H1 (cell line): Measurements from ENCODE around the gene PALD1. TPM values are rescaled to one million over a fixed set of nuclear protein-coding genes. Genes with fewer than 3 reads are reported as not detected.

Source experiments
- CTCF ChIA-PET: fragments of 300-600 bp; sonication (Branson Sonifier 250); formaldehyde crosslinking; loops from one replicate; lab custom pipeline; 2021; ENCODE audit not compliant: partially characterized antibody; lab: Charles Lee
- POLR2A ChIA-PET: fragments of 300-600 bp; sonication (Branson Sonifier 250); formaldehyde crosslinking; loops from one replicate; lab custom pipeline; 2021; ENCODE audit warnings: inconsistent platforms; ENCODE audit not compliant: partially characterized antibody; lab: Charles Lee
- DNase-seq, 2 experiments: peaks; one replicate each; pipeline versions ENCODE4 v3.0.0 to v3.0.0-alpha.2; 2010 to 2022; ENCODE audit warnings: low spot score in 2 of 2, low read depth in 1 of 2, mixed read lengths in 1 of 2
- FAIRE-seq: peaks from 2 replicates; lab custom pipeline; 2011; peaks lifted over from hg19 to GRCh38; lab: Jason Lieb, UNC
- H2AFZ ChIP-seq: 2 replicates; pipeline ENCODE4 v1.8.1; 2012; ENCODE audit warnings: low read length, inconsistent platforms
- H2AK5ac ChIP-seq: 2 replicates; pipeline ENCODE4 v1.6.1; 2013; ENCODE audit warnings: low read depth, low read length
- H2BK120ac ChIP-seq: replicated peaks from 2 replicates; pipeline ENCODE3; 2013; ENCODE audit warnings: low read depth, low read length, inconsistent platforms
- H2BK12ac ChIP-seq: 2 replicates; pipeline ENCODE4 v1.6.1; 2013; ENCODE audit warnings: low read depth, low read length
- H2BK15ac ChIP-seq: 2 replicates; pipeline ENCODE4 v1.6.1; 2013; ENCODE audit warnings: low read length
- H2BK20ac ChIP-seq: 2 replicates; pipeline ENCODE4 v1.6.1; 2013; ENCODE audit warnings: low read length
- H2BK5ac ChIP-seq: 2 replicates; pipeline ENCODE4 v1.6.1; 2013; ENCODE audit warnings: low read depth, low read length
- H3K14ac ChIP-seq: 2 replicates; pipeline ENCODE4 v1.6.1; 2013; ENCODE audit warnings: inconsistent platforms; ENCODE audit not compliant: insufficient read length
- H3K18ac ChIP-seq: 2 replicates; pipeline ENCODE4 v1.6.1; 2013; ENCODE audit warnings: low read length; ENCODE audit errors: extremely low read depth
- H3K23ac ChIP-seq: 2 replicates; pipeline ENCODE4 v1.6.1; 2013; ENCODE audit warnings: inconsistent platforms; ENCODE audit not compliant: insufficient read length
- H3K23me2 ChIP-seq: 2 replicates; pipeline ENCODE4 v1.6.1; 2013; ENCODE audit warnings: low read depth, low read length
- H3K27ac ChIP-seq: 2 replicates; pipeline ENCODE4 v1.6.1; 2011; ENCODE audit warnings: low read depth, low read length, inconsistent platforms
- H3K27me3 ChIP-seq, 4 experiments: replicated peaks in 1 of 4; 1 replicate in 1 of 4; 2 replicates in 3 of 4; pipeline versions ENCODE4 v1.6.1 to v1.8.1; 2011 to 2013; ENCODE audit warnings: low read length in 3 of 4, mild to moderate bottlenecking in 3 of 4, inconsistent platforms in 2 of 4, mixed read lengths in 2 of 4, moderate library complexity in 1 of 4; ENCODE audit not compliant: control insufficient read depth in 3 of 4, insufficient read depth in 3 of 4; ENCODE audit errors: extremely low read depth in 1 of 4
- H3K36me3 ChIP-seq, 4 experiments: 2 replicates each; pipeline versions ENCODE4 v1.6.1 to v1.8.1; 2011 to 2013; ENCODE audit warnings: mild to moderate bottlenecking in 4 of 4, low read length in 3 of 4, moderate library complexity in 2 of 4, control low read depth in 1 of 4, inconsistent platforms in 1 of 4; ENCODE audit not compliant: insufficient read depth in 4 of 4, control insufficient read depth in 2 of 4
- H3K4ac ChIP-seq: replicated peaks from 2 replicates; pipeline ENCODE3; 2013; ENCODE audit warnings: low read length, low read depth, mixed read lengths, inconsistent platforms; ENCODE audit not compliant: insufficient read length
- H3K4me1 ChIP-seq, 4 experiments: replicated peaks in 1 of 4; 1 replicate in 1 of 4; 2 replicates in 3 of 4; pipeline versions ENCODE4 v1.6.1 to v1.8.1; 2011 to 2013; ENCODE audit warnings: low read length in 3 of 4, inconsistent platforms in 2 of 4, mixed read lengths in 1 of 4; ENCODE audit not compliant: insufficient read depth in 4 of 4, control insufficient read depth in 3 of 4
- H3K4me2 ChIP-seq, 2 experiments: 2 replicates each; pipeline versions ENCODE4 v1.6.1 to v1.8.1; 2011 to 2013; ENCODE audit warnings: low read depth in 2 of 2, low read length in 2 of 2, control low read depth in 1 of 2, inconsistent platforms in 1 of 2, mild to moderate bottlenecking in 1 of 2; ENCODE audit not compliant: insufficient read depth in 1 of 2
- H3K4me3 ChIP-seq, 4 experiments: fragments of 200-600, 300-600 bp in 1 of 4; sonication (generic), shearing (Covaris generic), sonication (Bioruptor Twin) in 1 of 4; 2 replicates each; pipeline versions ENCODE4 v1.5.1 to v1.8.1; 2011 to 2016; ENCODE audit warnings: low read length in 4 of 4, low read depth in 3 of 4, control low read depth in 2 of 4, inconsistent platforms in 2 of 4, mild to moderate bottlenecking in 2 of 4, mixed read lengths in 1 of 4, moderate library complexity in 1 of 4; ENCODE audit not compliant: insufficient read depth in 2 of 4; ENCODE audit errors: extremely low read depth in 1 of 4
- H3K56ac ChIP-seq: replicated peaks from 2 replicates; pipeline ENCODE3; 2013; ENCODE audit warnings: low read depth, mild to moderate bottlenecking, mixed read lengths, low read length, inconsistent platforms; ENCODE audit not compliant: insufficient read length
- H3K79me1 ChIP-seq: 2 replicates; pipeline ENCODE4 v1.6.1; 2013; ENCODE audit warnings: low read depth, low read length, control low read depth
- H3K79me2 ChIP-seq, 2 experiments: 2 replicates each; pipeline versions ENCODE4 v1.6.1 to v1.8.1; 2012 to 2013; ENCODE audit warnings: low read length in 2 of 2, mild to moderate bottlenecking in 2 of 2, inconsistent platforms in 1 of 2; ENCODE audit not compliant: insufficient read depth in 2 of 2, control insufficient read depth in 1 of 2
- H3K9ac ChIP-seq, 4 experiments: replicated peaks in 1 of 4; 1 replicate in 1 of 4; 2 replicates in 3 of 4; pipeline versions ENCODE4 v1.6.1 to v1.8.1; 2011 to 2013; ENCODE audit warnings: low read depth in 3 of 4, low read length in 3 of 4, control low read depth in 2 of 4, mild to moderate bottlenecking in 2 of 4, moderate library complexity in 2 of 4, inconsistent platforms in 1 of 4; ENCODE audit errors: extremely low read depth in 1 of 4
- H3K9me3 ChIP-seq, 2 experiments: 2 replicates each; pipeline versions ENCODE4 v1.6.1 to v1.8.1; 2012 to 2013; ENCODE audit warnings: mild to moderate bottlenecking in 2 of 2, moderate library complexity in 2 of 2, control low read depth in 1 of 2, inconsistent platforms in 1 of 2, low read depth in 1 of 2, low read length in 1 of 2, mixed read lengths in 1 of 2; ENCODE audit not compliant: insufficient read depth in 2 of 2
- H4K20me1 ChIP-seq, 2 experiments: replicated peaks in 1 of 2; 2 replicates each; pipeline versions ENCODE3 to v1.8.1; 2011 to 2013; ENCODE audit warnings: inconsistent platforms in 2 of 2, low read length in 2 of 2, mild to moderate bottlenecking in 1 of 2; ENCODE audit not compliant: insufficient read depth in 2 of 2, control insufficient read depth in 1 of 2
- H4K5ac ChIP-seq: 2 replicates; pipeline ENCODE4 v1.6.1; 2013; ENCODE audit warnings: low read length, low read depth, mixed read lengths, inconsistent platforms; ENCODE audit not compliant: insufficient read length
- H4K8ac ChIP-seq: 2 replicates; pipeline ENCODE4 v1.8.0; 2013; ENCODE audit warnings: mild to moderate bottlenecking, moderate library complexity, low read length, inconsistent platforms; ENCODE audit not compliant: insufficient read depth; ENCODE audit errors: extremely low read depth
- H4K91ac ChIP-seq: replicated peaks from 2 replicates; pipeline ENCODE3; 2013; ENCODE audit warnings: low read length, mixed read lengths, inconsistent platforms; ENCODE audit not compliant: insufficient read length
- EGR1 ChIP-seq: IDR thresholded peaks from 2 replicates; pipeline ENCODE4 v1.6.1; 2011; ENCODE audit warnings: low read depth, low read length, borderline replicate concordance
- HDAC2 ChIP-seq, 2 experiments: fragments of 300-600 bp in 1 of 2; sonication (generic) in 1 of 2; IDR thresholded peaks; 2 replicates each; pipeline ENCODE4 v1.6.1; 2011 to 2012; ENCODE audit warnings: low read depth in 2 of 2, low read length in 2 of 2, mild to moderate bottlenecking in 2 of 2, moderate library complexity in 2 of 2, borderline replicate concordance in 1 of 2, inconsistent platforms in 1 of 2
- RBBP5 ChIP-seq: IDR thresholded peaks from 2 replicates; pipeline ENCODE4 v1.7.1; 2012; ENCODE audit warnings: low read depth, mild to moderate bottlenecking, inconsistent platforms, low read length, moderate library complexity, borderline replicate concordance
- SUZ12 ChIP-seq: fragments of 200-600 bp; sonication (generic); IDR thresholded peaks from 2 replicates; pipeline ENCODE4 v1.6.1; 2012; ENCODE audit warnings: mild to moderate bottlenecking, inconsistent platforms, low read length, moderate library complexity, mixed read lengths
- whole genome bisulfite sequencing, 2 experiments: shearing (Covaris generic) in 1 of 2; methylation state at CpG; one replicate each; pipeline versions ENCODE4 v1.1.6 to v1.1.7; 2013 to 2015; ENCODE audit warnings: low lambda C conversion rate in 2 of 2, mixed read lengths in 2 of 2, inconsistent platforms in 1 of 2, low coverage in 1 of 2, missing lambda C conversion rate in 1 of 2; ENCODE audit not compliant: insufficient replicate concordance in 2 of 2, insufficient coverage in 1 of 2, insufficient read length in 1 of 2; ENCODE audit errors: extremely low coverage in 1 of 2, missing lambda C conversion rate in 1 of 2; 5-methylcytosine and 5-hydroxymethylcytosine counted together
- polyA plus RNA-seq, 7 experiments: library from polyadenylated mRNA; depleted of rRNA in 3 of 7; stranded (reverse) in 5 of 7; unstranded in 2 of 7; fragments of >200 nt in 5 of 7; fragments of 200-250 nt in 2 of 7; gene quantifications; 1 replicate in 5 of 7; 2 replicates in 1 of 7; 4 replicates in 1 of 7; pipeline versions ENCODE4 v1.2.1 to v1.2.3, GENCODE V29; 2011 to 2013; ENCODE audit warnings: missing spikeins in 2 of 7, mixed read lengths in 2 of 7
- total RNA-seq: library from RNA; stranded (reverse); fragmentation: NEBNext Ultra II Directional; extraction: Animal tissue kit (Norgen Biotek cat#: 25700); gene quantifications from 2 replicates; pipeline ENCODE4 v1.2.1, GENCODE V29; 2021

Gene PALD1
- total and polyA plus RNA-seq, 2 of the 8 experiments (the other 6 are each of a cell fraction or from before 2014, with no cell fraction given) = 13.3 to 32.8 TPM

GRCh38 chr10:70432561-70433263 lies 45.9 kb upstream of the PALD1 start:
- Histone ChIP-seq H2BK5ac (no peak overlapping the region), H3K23me2 (no peaks in the 10 kb centered on the region), H3K9me3 (no peaks in the 10 kb centered on the region), H3K4me3 (no peak overlapping the region), H3K79me1 (no peaks in the 10 kb centered on the region; the same call in 1 of the 2 replicates), H2BK20ac (no peak overlapping the region), H3K18ac (no peak overlapping the region), H4K20me1 (peaks cover 0 to 19% of the 10 kb centered on the region in 2 experiments), H3K4ac (no peak overlapping the region), H2AFZ (no peak overlapping the region), H3K79me2 (no peaks in the 10 kb centered on the region), H3K9ac (no peak overlapping the region), H2BK15ac (no peak overlapping the region), H2BK120ac (no peak overlapping the region), H3K4me2 (no peak overlapping the region), H3K27ac (no peak overlapping the region), H3K23ac (no peak overlapping the region), H2BK12ac (no peak overlapping the region), H4K91ac (no peak overlapping the region), H3K4me1 (no peaks in the 10 kb centered on the region; a peak in 1 of 7 replicates), H2AK5ac (no peak overlapping the region), H3K27me3 (no peaks in the 10 kb centered on the region; a peak in 1 of 7 replicates), H3K56ac (no peak overlapping the region), H3K36me3 (peaks cover 0 to 25% (median 2%) of the 10 kb centered on the region in 4 experiments; a peak in 4 of 8 replicates), H3K14ac (no peak overlapping the region), H4K5ac (no peak overlapping the region), H4K8ac (no peak overlapping the region)
- ChIA-PET CTCF (interaction anchor here (0.6 to 9.2 kb wide), 14 partner anchors 11 to 119 kb away, joined by 3 to 67 read pairs (median 4); no protein-coding TSS in a partner anchor), POLR2A (interaction anchor here (1.7 to 2.8 kb wide), 4 partner anchors 9 to 45 kb away, joined by 5 to 17 read pairs (median 8); partner anchors contain the start of gene NODAL)
- FAIRE-seq (no peak), DNase-seq (no peak)
- 86% methylated on average over 6 of the region's 6 CpGs; no CpG with 5 or more reads in 1 of the 2 experiments for WGBS, 2 experiments
- TF ChIP-seq RBBP5 = no peak
- TF ChIP-seq HDAC2 (IDR thresholded peaks at IDR 0.05; ENCODE audit: borderline replicate concordance in 1 of 2, low read depth in 2 of 2, low read length in 2 of 2) = no peak
- no peak for TF ChIP-seq EGR1
- no peak for TF ChIP-seq SUZ12
